NB4 (cell line): ENCODE data around the gene MEGF11.

Experiments
- DNase-seq: peaks from one replicate; pipeline ENCODE4 v3.0.0; 2010; ENCODE audit warnings: low read depth
- H3K4me3 ChIP-seq: one replicate; pipeline ENCODE4 v1.5.1; 2011; ENCODE audit warnings: mild to moderate bottlenecking, low read depth, low read length, moderate library complexity
- MYC ChIP-seq: IDR thresholded peaks from 2 replicates; pipeline ENCODE4 v1.6.1; 2011; ENCODE audit warnings: low read depth, low read length
- POLR2A ChIP-seq: IDR thresholded peaks from 2 replicates; pipeline ENCODE4 v1.6.1; 2011; ENCODE audit warnings: mild to moderate bottlenecking; ENCODE audit not compliant: insufficient read length; ENCODE audit errors: extremely low read depth
- TF ChIP-seq, protein P1 (sequence below): IDR thresholded peaks from one replicate; pipeline ENCODE4 v1.5.1; 2012; ENCODE audit warnings: low read depth, low read length
- TF ChIP-seq, protein P2 (sequence below): IDR thresholded peaks from 2 replicates; pipeline ENCODE4 v1.6.1; 2011; ENCODE audit warnings: low read depth, low read length

Gene MEGF11

DNA sequence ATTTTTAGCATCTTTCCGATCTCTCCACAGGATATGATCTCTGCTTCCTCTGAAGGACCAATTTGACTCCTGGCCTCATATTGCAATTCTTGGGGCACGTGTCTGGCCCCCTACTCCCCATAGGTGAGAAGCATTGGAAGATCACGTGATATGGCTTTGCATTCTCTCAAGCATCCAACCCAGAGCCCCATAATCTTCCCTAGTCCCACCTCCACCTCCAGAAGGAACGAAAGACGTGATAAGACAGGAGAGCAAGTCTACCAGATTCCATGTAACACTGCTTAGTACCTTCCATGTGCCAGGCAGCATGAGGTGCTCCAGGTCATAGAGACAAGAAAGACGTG lies 176.3 kb downstream of the MEGF11 start:
- TF ChIP-seq, protein P1, sequence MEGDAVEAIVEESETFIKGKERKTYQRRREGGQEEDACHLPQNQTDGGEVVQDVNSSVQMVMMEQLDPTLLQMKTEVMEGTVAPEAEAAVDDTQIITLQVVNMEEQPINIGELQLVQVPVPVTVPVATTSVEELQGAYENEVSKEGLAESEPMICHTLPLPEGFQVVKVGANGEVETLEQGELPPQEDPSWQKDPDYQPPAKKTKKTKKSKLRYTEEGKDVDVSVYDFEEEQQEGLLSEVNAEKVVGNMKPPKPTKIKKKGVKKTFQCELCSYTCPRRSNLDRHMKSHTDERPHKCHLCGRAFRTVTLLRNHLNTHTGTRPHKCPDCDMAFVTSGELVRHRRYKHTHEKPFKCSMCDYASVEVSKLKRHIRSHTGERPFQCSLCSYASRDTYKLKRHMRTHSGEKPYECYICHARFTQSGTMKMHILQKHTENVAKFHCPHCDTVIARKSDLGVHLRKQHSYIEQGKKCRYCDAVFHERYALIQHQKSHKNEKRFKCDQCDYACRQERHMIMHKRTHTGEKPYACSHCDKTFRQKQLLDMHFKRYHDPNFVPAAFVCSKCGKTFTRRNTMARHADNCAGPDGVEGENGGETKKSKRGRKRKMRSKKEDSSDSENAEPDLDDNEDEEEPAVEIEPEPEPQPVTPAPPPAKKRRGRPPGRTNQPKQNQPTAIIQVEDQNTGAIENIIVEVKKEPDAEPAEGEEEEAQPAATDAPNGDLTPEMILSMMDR: no peak
- TF ChIP-seq MYC (no peak), POLR2A (no peak)
- TF ChIP-seq, protein P2, sequence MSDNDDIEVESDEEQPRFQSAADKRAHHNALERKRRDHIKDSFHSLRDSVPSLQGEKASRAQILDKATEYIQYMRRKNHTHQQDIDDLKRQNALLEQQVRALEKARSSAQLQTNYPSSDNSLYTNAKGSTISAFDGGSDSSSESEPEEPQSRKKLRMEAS: no peak
- H3K4me3 ChIP-seq: no peak overlapping the region
- no peak for DNase-seq

DNA sequence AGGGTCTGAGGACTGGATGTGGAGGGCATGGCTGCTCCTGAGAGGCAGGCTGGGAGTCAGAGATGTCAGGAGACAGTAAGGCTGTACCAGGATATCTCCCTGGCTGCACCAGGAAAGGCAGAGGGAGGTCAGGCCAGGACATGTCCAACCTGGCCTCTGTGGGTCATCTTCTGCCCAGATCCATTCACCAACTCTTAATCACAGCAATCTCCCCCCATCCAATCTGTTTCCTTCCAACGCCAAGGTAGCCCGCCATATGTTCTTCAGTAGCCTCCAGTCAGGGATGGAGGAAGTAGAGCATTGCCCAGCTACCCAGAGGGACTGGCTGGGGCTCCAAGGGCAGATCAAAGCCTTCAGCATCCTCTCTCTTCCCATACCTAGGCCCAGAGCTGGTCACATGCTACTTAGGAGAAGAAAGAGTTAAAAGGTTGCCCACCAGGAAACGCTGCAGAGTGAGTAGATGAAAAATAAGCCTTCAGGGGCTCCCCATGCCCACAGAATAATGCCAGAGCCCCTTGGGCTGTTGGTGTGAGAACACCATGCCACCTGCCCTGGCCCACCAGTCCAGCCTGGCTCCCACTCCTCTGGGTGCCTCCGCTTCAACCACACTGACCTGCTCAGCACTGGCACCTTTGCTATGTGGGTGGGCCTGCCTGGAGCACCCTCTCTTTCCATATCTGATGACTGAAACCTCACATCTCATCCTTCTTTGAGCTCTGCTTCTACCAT lies 176.8 kb downstream of the MEGF11 start:
- DNase-seq: no peak
- H3K4me3 ChIP-seq: no peak overlapping the region
- TF ChIP-seq MYC: no peak
- no peak for TF ChIP-seq POLR2A

DNA sequence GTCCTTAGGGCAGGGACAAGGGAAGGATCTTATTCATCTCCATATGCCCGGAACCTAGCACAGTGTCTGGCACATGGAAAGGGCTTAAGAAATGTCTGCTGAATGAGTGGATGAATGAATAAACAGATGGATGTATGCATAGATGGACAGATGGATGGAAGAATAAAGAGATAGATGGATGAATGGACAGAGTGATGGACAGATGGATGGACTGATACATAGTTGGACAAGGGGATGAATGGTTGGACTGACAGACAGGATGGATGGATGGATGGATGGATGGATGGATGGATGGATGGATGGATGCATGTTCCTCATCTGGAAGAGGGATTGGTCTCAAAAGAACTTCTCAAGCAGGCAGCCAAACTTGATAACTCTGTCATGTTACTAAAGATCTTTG lies 177.6 kb downstream of the MEGF11 start:
- no peak for DNase-seq
- no peak overlapping the region for H3K4me3 ChIP-seq
- TF ChIP-seq, protein P2: no peak
- TF ChIP-seq, protein P1: no peak
- no peak for TF ChIP-seq POLR2A
- no peak for TF ChIP-seq MYC

DNA sequence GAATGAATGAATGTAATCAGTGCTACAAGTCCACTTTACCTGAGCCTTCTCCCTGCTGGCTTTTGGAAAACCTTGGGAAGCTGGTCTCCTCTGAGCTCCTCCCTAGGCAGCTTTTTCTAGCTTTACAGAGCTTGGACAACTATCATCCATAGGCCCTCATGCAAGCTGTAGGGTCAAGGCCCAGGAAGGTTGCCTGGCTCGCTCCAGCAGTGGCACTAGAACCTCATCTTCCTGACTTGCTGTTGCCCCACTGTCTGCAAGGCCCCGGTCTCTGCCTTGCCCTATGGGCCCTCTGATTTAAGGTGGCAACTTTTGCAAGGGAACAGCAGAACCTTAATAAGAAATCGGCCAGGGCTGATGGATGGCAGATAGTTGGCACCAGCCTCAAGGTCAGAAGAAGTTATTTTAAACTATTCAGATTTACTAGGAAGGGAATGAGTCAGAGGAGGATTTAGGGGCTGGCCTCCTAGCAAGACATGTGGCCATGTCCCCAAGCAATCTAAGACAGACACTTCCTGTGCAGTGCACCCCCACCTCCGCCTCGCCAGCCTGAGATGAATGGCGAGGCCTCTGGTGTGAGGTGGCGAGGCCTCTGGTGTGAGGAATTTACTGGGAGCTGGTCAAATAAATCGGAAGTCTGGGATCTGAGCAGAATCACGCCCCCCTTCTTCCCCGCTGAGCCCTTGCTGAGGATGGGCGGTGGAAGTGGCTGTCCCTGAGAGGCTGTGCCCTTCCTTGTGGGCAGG lies 180.8 kb downstream of the MEGF11 start:
- no peak for DNase-seq
- H3K4me3 ChIP-seq: no peak overlapping the region
- TF ChIP-seq POLR2A (no peak), MYC (no peak)
- TF ChIP-seq, protein P2: no peak
- TF ChIP-seq, protein P1: no peak

DNA sequence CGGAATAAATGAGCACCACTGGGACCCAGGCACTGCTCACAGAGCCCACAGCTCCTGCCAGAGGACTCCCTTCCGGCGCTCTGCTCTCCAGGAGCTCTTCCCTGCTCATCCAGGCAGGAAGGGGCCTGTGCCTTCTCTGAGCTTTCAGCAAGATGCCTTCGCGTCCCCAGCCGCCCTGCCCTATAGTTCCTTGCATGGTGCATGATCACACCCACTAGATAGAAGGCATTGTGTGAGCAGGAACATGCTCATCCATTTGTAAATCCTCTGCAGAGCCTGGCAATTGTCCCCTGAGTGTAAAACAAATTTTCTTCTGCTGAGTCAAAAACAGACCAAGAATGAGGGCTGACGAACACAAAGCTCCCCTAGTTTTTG lies 181.6 kb downstream of the MEGF11 start:
- no peak for DNase-seq
- TF ChIP-seq, protein P2: no peak
- TF ChIP-seq, protein P1: no peak
- no peak for TF ChIP-seq POLR2A
- TF ChIP-seq MYC: no peak
- H3K4me3 ChIP-seq: no peak overlapping the region

DNA sequence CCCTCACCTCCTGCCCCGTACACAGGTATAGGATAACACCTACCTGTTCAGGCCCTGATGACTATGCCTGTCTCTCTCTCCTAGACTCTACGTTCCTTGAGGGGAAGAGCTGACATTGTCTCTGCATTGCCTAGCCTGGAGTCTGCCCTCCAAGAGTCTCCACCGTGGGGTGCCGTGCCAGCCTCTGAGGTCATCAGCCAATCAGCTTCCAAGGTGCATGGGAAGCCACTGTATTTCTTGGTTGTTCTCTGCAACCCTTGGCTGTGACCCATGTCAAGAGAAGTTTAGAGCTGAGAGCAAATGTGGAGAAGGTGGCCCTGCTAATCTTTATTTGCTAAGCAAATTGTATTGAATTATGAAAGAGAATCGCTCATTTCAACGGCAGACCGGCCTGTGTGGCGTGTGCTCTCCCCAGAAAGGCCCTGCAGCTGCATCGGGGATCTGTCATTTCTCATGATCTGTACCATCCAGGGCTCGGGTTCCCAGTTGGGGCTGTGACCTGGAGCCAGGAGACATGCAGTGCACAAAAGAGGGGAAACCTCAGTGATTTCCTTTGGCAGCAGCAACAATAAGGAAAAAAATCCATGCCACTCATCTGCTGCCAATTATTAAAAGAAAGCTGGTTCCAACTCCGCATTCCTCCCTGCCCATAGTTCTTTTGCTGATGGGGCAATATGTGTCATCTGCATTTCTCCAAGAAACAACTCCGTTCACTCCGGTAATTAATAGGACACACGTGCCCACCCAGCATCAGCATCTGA lies 182.2 kb downstream of the MEGF11 start:
- H3K4me3 ChIP-seq: no peak overlapping the region
- DNase-seq: no peak
- no peak for TF ChIP-seq MYC
- TF ChIP-seq, protein P2: no peak
- no peak for TF ChIP-seq POLR2A
- TF ChIP-seq, protein P1: no peak
